HG02642 (cell line): ENCODE results near the gene PCBP2.
"Not testable (repeated sequence)": the region's sequence is repeated elsewhere in the genome, so short reads cannot be mapped to it uniquely, and the experiment has no call there.

Experiments used
- ATAC-seq: cut with Tn5 transposase; IDR thresholded peaks from one replicate; pipeline ENCODE4 v1.9.1; 2021; ENCODE audit warnings: mild to moderate bottlenecking; ENCODE audit not compliant: unreplicated experiment, poor library complexity

PCBP2 gene

GRCh38 chr12:53451661-53452158 is at the start of gene PCBP2:
PCBP2 (plus strand) TSS chr12:53452102; CDS start chr12:53454801, 2,699 bp downstream.
- ATAC-seq: peak; percentile 94

DNA sequence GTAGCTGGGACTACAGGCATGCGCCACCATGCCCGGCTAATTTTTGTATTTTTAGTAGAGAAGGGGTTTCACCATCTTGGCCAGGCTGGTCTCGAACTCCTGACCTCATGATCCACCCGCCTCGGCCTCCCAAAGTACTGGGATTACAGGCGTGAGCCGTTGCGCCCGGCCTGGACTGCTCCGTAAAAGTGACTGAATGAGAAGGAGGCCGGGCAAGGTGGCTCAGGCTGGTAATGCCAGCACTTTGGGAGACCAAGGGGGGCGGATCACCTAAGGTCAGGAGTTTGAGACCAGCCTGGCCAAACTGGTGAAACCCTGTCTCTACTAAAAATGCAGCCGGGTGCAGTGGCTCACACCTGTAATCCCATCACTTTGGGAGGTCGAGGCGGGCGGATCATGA is 49.6 kb upstream of the PCBP2 start:
- not testable (repeated sequence) for ATAC-seq

GRCh38 chr12:53402871-53403270 is 49.0 kb upstream of the PCBP2 start:
- no peak for ATAC-seq

DNA sequence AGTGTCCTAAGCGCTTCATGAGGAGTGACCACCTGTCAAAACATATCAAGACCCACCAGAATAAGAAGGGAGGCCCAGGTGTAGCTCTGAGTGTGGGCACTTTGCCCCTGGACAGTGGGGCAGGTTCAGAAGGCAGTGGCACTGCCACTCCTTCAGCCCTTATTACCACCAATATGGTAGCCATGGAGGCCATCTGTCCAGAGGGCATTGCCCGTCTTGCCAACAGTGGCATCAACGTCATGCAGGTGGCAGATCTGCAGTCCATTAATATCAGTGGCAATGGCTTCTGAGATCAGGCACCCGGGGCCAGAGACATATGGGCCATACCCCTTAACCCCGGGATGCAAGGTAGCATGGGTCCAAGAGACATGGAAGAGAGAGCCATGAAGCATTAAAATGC is 41.0 kb upstream of the PCBP2 start:
- no peak for ATAC-seq

DNA sequence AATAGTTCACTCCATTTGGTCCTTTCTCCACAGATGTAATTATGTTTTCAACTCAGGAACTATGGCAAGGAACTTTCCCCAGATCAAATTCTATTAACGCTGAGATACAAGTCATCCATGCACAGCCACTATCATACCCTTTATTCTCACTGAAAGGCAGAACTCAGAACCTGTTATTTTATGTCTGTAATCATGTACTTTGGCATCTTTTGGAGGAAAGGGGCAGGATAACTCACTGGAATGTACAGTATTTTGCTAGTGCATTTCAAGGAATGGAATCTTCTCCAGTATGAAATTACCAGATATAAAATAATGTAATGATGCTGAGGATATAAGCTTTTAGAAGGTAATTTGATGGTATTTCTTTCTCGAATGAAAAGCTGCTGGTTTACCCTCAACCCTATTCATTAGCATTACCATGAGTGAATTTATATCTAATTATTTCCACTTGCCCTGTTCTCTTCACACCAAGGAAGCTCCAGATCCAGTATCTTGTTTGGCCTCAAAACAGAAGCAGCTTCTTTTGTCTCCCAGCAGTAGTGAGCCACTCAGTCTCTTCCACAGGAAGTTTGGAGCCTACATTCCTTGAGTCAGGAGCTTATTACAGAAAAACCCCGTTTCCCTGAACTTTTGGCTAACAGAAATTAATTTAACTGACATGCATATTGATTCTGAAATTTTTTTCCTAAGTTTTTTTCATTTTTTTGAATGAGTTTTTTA is 38.3 kb upstream of the PCBP2 start:
- ATAC-seq: no peak

DNA sequence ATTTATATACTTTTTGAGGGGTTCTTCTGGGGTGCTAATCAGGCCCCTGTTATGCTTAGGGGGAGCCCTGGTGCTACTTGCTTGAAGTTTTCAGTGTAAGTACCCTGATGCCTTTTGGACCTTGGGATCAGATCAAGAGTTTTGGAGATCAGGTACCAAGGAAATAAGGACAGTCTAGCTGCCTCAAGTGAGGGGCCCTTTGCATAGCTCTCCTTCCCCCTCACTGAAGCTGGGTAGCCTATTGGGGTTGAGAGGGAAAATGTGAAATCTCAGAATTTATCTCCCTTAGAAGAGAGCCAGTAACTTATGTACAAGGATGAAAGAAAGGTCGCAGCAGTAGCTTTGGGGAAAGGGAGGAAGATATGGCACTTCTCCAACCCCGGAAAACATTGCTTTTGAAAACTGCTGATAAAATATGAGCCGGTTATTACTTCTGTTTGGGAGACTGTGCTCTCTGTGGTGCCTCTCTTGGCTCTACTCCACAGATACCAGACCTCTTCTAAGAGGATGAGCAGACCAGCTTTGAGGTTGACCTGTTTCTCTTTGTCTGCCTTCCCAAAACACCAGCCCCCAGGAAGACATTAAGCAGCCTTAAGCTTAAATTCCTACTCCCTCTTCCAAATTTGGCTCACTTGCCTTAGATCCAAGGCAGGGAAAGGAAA is 37.0 kb upstream of the PCBP2 start:
- ATAC-seq: no peak

- not testable (repeated sequence) for ATAC-seq
Observed at GRCh38 chr12:53415752-53416389, 36.0 kb upstream of the PCBP2 start.

- not testable (repeated sequence) for ATAC-seq
Observed at GRCh38 chr12:53417291-53417816, 34.5 kb upstream of the PCBP2 start.

- ATAC-seq: no peak
Observed at GRCh38 chr12:53418221-53418620, 33.7 kb upstream of the PCBP2 start.

GRCh38 chr12:53419756-53420155 is 32.1 kb upstream of the PCBP2 start:
- no peak for ATAC-seq

GRCh38 chr12:53422247-53422646 is 29.7 kb upstream of the PCBP2 start:
- not testable (repeated sequence) for ATAC-seq

DNA sequence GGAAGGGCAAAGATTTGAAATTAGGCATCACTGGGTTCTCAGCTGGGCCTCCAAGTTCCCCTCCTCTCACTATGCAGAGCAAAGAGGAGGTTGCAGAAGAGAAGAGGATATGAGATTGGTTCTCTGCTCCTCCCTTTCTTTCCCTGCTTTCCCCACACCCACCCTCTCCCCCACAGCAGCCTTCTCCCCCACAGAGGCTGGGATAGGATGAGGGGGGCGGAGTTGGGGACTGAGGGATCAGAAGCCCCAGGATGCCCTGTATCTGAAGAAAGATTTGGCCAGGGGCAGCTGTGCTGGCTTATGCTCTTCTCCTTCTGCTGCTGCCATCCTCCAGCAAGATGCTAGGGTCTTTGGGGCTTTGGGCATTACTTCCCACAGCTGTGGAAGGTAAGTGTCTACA is 28.3 kb upstream of the PCBP2 start, which contains the start of gene AMHR2:
TSS of gene AMHR2 (plus strand) at position 259 of the 400 bp plus-strand sequence. CDS start at position 339, 80 bp downstream.
- no peak for ATAC-seq

DNA sequence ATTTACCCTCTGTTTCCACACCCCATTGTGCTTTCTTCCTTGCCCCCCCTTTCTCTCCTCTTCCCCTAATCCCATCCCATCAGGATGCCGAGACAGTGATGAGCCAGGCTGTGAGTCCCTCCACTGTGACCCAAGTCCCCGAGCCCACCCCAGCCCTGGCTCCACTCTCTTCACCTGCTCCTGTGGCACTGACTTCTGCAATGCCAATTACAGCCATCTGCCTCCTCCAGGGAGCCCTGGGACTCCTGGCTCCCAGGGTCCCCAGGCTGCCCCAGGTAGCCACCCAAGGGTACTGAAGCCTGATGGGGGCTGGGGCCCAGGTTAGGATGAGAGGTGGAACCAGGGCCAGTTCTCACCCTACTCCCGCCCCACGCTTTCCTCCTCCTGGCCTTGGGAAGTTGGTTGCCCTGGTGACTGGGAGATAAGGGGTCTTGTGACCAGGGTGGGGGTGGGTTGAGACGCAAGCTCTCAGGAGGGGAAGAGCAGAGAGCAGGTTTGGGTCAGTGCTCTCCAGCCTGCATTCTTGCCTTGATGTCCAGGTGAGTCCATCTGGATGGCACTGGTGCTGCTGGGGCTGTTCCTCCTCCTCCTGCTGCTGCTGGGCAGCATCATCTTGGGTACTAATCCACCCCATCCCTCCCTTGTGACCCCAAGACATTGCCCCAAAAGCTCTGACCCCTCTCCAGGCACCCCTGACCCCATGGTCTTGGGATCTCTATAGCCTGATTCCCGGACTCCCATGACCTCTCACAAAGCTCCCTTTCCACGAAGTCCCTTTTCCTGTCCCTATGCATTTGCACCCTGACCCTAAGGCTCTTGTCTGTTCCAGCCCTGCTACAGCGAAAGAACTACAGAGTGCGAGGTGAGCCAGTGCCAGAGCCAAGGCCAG is 27.0 kb upstream of the PCBP2 start:
- no peak for ATAC-seq

DNA sequence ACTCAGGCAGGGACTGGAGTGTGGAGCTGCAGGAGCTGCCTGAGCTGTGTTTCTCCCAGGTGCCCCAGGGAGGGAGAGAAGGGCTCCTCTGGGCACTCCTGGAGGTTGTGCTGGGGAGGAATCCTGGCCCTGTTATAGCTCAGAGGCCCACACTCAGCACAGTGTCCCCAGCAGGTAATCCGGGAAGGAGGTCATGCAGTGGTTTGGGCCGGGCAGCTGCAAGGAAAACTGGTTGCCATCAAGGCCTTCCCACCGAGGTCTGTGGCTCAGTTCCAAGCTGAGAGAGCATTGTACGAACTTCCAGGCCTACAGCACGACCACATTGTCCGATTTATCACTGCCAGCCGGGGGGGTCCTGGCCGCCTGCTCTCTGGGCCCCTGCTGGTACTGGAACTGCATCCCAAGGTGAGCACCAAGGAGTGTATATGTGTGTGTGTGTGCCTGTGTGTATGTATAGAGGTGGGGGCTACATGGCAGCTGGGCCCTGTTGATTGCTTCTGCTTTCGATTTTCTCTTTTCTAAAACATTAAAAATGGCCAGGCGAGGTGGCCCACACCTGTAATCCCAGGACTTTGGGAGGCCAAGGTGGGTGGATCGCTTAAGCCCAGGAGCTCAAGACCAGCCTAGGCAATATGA is 26.3 kb upstream of the PCBP2 start:
- ATAC-seq: no peak

DNA sequence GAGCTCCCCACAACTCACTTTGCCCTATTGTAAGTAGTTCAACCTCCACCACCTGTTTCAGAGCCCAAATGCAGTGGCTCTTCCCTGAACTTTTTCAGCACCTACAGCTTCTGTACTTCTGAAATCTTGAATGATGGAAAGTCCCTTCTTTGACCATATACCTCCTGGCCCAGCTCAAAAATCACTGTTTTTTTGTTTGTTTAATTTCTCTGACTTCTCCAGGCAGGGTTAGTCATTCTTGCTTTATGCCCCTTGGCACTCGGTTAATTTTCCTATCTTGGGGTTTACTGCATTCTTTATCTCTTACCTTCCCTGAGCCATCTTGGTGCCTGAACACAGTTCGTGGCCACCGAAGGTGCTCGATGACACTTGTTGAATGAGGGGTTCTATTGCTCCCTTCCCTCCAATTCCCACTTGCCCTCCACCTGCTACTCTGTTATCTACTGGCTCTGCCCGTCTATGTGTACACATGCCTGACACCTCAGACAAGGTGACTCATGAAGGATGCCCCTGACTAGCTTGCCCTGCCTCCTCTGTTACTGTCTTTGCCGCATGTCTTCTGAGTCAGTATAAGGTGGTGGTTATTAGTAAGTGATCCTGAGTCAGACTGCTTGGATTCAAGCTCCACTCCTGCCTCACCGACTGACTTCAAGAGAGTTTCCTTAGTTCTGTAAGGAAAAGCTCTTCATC is 23.9 kb upstream of the PCBP2 start:
- no peak for ATAC-seq

DNA sequence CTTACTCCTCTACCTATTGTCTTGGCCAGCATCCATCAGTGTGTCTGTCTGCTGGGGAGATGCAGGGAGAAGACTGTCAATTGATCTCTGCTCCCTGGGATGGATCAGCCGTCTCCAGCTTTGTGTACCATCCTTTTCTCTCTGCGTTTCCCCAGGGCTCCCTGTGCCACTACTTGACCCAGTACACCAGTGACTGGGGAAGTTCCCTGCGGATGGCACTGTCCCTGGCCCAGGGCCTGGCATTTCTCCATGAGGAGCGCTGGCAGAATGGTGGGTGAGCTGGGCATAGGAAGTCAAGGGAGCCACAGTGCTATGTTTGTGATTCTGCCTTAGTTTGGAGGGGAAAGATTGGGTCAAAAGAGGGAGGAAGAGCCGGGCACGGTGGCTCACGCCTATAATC is 23.2 kb upstream of the PCBP2 start:
- ATAC-seq: no peak

- ATAC-seq: no peak
Observed at GRCh38 chr12:53430116-53430515, 21.8 kb upstream of the PCBP2 start.

DNA sequence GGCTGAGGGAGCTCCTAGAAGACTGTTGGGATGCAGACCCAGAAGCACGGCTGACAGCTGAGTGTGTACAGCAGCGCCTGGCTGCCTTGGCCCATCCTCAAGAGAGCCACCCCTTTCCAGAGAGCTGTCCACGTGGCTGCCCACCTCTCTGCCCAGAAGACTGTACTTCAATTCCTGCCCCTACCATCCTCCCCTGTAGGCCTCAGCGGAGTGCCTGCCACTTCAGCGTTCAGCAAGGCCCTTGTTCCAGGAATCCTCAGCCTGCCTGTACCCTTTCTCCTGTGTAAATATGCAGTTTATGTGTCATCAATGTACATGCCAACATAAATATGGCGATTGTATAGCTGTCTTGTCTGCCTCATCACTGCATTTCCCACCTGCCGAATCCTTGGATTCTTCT is 20.7 kb upstream of the PCBP2 start:
- no peak for ATAC-seq

- ATAC-seq: not testable (repeated sequence)
Observed at GRCh38 chr12:53435326-53435725, 16.6 kb upstream of the PCBP2 start.
